Measurements from ENCODE around the gene POC1B. TPM values are rescaled to one million over a fixed set of nuclear protein-coding genes. Genes with fewer than 3 reads are reported as not detected.
A peak's percentile ranks its signal among the peaks of the same experiment; 100 is the strongest.

Gene POC1B
- total RNA-seq: 15.2 and 16.7 TPM in 2 replicates
- long read RNA-seq, partial matches to known transcripts: 3 of 10 reads
- long read RNA-seq, other reads (novel, unspliced or antisense): 6 of 10 reads

DNA sequence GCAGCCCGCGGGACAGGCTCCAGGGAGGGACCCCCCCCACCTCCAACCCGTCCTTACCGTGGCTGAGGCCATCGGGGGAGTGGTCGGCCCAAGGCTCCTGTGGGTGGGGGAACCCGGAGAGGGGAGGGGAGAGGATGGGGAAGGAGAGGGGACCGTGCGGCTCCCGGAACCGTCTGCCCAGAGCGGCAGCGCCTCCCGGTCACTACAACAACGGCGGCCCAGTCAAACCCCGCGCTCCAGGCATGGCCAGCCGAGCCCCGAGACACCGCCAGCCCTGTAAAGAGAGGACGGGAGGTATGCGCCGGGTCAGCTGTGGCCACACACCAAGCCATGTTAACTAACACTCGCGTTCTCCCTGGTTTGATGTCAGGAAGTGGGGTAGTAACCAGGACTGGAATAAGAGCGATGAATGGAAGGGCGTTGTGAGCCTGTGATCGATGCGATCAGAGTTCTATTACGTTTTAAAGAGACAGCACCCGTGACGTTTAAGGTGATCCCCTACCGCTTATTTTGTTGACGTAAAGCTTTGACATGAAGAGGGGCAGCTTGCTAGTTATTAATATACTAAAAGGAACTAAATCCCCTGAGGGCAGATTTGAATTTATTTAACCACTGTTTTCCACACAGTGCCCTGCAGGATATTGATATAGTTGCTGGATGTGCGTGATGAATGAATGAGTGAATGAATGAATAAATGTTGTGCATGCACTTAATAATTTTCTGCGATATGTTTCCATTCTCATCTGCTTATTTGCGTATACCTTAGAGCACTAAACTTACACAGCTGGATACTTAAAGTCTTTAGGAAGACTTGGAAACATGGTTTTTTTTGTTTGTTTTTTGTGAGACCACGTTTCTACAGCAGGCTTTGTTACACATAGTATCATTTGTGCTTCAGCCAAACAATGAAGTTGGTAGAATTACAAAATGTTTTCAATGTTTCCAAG, at the start of gene POC1B:
Gene POC1B, minus strand, starts transcription at position 224 of the 947 bp plus-strand sequence. Its CDS starts 152 bp downstream, at position 72.
- peak within 1 kb of the TSS; percentile 99 for H3K27ac Mint-ChIP-seq (ENCODE audit: unreplicated experiment)
- peaks cover 8% of the 10 kb centered on the region for H3K36me3 Mint-ChIP-seq (ENCODE audit: low read depth)
- TF ChIP-seq, protein P1, sequence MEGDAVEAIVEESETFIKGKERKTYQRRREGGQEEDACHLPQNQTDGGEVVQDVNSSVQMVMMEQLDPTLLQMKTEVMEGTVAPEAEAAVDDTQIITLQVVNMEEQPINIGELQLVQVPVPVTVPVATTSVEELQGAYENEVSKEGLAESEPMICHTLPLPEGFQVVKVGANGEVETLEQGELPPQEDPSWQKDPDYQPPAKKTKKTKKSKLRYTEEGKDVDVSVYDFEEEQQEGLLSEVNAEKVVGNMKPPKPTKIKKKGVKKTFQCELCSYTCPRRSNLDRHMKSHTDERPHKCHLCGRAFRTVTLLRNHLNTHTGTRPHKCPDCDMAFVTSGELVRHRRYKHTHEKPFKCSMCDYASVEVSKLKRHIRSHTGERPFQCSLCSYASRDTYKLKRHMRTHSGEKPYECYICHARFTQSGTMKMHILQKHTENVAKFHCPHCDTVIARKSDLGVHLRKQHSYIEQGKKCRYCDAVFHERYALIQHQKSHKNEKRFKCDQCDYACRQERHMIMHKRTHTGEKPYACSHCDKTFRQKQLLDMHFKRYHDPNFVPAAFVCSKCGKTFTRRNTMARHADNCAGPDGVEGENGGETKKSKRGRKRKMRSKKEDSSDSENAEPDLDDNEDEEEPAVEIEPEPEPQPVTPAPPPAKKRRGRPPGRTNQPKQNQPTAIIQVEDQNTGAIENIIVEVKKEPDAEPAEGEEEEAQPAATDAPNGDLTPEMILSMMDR (conservative IDR thresholded peaks at IDR 0.05): no peak
- no peaks in the 10 kb centered on the region for H3K9me3 Mint-ChIP-seq
- H3K27me3 Mint-ChIP-seq (ENCODE audit: low read depth): no peaks in the 10 kb centered on the region
- peak; percentile 69 for DNase-seq (ENCODE audit: low read depth, low spot score)
- H3K4me3 Mint-ChIP-seq: peak within 1 kb of the TSS; percentile 97
- H3K4me1 Mint-ChIP-seq: peaks cover 37% of the 10 kb centered on the region

DNA sequence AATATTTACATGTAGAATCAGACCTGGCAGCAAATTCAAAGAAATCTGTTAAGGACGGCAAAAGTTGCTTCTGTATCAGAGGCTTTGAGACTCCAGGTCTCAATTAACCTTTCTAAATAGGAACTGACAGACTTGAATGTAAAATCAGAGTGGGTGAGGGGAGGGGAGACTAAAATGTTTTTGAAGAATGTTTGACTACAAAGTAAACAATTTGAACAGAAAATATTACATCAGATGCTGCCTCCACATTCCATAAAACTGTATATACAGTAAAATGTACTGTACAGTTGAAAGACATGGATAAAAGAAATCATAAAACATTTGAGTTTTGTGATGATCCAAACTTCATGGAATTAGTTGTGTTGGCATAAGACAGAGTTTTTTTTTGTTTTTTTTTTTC, 49.5 kb upstream of the POC1B start:
- no peak for DNase-seq (ENCODE audit: low read depth, low spot score)
- H3K27me3 Mint-ChIP-seq (ENCODE audit: low read depth): no peaks in the 10 kb centered on the region
- H3K36me3 Mint-ChIP-seq (ENCODE audit: low read depth): no peaks in the 10 kb centered on the region
- H3K9me3 Mint-ChIP-seq: no peaks in the 10 kb centered on the region
- H3K27ac Mint-ChIP-seq (ENCODE audit: unreplicated experiment): no peak overlapping the region
- H3K4me1 Mint-ChIP-seq: peaks cover 17% of the 10 kb centered on the region
- TF ChIP-seq, protein P1 (conservative IDR thresholded peaks at IDR 0.05): no peak
- no peak overlapping the region for H3K4me3 Mint-ChIP-seq

DNA sequence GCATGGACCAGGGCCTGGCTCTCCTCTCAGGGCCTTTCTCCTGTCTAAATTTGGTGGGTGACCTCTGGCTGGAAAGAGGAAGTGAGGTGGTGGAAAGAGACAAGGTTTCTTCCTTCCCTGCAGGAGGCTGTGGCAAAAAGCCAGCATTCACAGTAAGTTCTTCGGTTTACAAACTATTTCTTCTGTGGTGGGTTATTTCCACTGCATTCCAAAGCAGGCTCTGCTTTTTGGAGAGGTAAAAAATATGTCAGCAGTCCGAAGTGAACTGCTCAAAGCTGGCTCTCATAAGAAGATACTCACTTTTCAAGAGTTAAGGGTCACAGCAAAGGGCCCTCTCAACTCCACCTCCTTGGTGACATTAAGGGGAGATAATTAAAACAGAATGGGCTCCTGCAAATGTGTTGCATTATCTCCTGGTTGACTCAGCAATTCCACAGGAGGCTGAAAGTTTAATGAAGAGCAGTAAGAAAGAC, 48.9 kb upstream of the POC1B start:
- H3K9me3 Mint-ChIP-seq: no peaks in the 10 kb centered on the region
- TF ChIP-seq, protein P1 (conservative IDR thresholded peaks at IDR 0.05): no peak
- no peak overlapping the region for H3K4me3 Mint-ChIP-seq
- no peaks in the 10 kb centered on the region for H3K36me3 Mint-ChIP-seq (ENCODE audit: low read depth)
- H3K4me1 Mint-ChIP-seq: peaks cover 17% of the 10 kb centered on the region
- H3K27ac Mint-ChIP-seq (ENCODE audit: unreplicated experiment): peak overlapping the region; percentile 57
- DNase-seq (ENCODE audit: low read depth, low spot score): no peak
- H3K27me3 Mint-ChIP-seq (ENCODE audit: low read depth): no peaks in the 10 kb centered on the region

DNA sequence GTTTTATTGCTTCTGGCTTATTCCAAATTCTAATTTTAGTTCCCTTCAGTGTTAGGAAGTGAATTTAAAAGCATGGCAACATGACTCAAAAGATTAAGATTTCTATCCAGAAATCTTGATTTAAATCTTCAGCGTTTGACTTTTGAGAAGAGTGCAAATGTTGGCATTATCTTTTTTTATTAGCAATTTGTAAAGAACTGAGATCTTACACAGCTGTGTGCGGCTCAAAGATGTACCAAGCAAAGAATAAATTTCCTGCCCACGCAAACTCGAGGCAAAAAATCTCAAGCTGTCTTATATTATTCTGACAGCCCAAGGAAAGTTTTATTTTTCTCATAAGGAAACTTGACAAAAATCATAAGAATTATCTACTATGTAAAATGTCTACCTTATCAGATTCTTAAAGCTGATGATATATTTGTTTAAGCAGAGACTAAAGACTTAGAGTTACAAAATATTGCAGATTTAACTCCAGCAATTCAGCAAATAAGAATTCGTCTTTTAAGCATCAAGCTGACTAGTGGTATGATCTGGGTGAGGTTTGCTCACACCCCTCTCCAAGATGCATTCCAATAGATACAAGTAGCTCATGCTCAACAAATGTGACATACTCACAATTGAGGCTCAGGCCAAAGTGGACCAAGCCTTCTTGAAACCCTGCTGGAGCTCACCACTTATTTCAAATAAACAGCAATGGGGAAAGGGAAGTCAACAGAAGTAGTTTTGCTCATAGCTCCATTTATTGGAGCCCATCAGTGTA, 47.4 kb upstream of the POC1B start:
- TF ChIP-seq, protein P1 (conservative IDR thresholded peaks at IDR 0.05): no peak
- H3K9me3 Mint-ChIP-seq: no peaks in the 10 kb centered on the region
- H3K4me3 Mint-ChIP-seq: no peak overlapping the region
- H3K4me1 Mint-ChIP-seq: peaks cover 17% of the 10 kb centered on the region
- H3K36me3 Mint-ChIP-seq (ENCODE audit: low read depth): no peaks in the 10 kb centered on the region
- H3K27me3 Mint-ChIP-seq (ENCODE audit: low read depth): no peaks in the 10 kb centered on the region
- no peak for DNase-seq (ENCODE audit: low read depth, low spot score)
- no peak overlapping the region for H3K27ac Mint-ChIP-seq (ENCODE audit: unreplicated experiment)

DNA sequence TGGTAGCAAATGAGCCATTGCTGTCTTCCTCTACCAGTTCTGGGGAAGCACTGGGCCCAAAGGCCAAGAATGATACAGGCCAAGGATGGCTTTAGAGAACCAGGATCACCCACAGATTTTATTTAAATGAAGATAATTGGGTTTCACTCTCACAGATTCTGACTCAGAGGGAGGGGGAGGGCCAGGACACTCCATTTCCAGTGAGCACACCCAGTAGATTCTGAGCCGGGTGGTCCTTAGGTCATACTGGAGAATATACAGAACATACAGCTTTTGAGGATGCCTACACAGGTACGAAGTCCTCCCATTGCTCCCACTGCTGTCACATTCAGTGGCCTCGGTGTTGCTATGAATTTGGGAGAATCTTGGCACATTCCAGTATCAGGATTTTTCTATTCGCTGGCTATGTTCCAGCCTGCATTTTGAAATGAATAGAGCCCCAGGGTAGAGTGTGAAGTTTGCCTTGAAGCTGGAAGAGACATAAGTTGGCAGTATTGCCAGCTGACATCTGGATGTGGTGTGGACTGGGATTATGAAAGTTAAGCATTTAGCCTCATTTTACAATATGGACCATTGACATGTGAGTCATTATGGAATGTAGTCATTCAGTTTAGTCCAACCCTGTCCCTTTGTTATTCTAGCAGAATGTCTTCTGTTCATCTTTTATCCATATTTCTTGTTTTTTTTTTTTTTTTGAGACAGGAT, 45.8 kb upstream of the POC1B start:
- Mint-ChIP-seq H3K4me1 (peaks cover 17% of the 10 kb centered on the region), H3K4me3 (no peak overlapping the region), H3K36me3 (ENCODE audit: low read depth) (no peaks in the 10 kb centered on the region), H3K27me3 (ENCODE audit: low read depth) (no peaks in the 10 kb centered on the region), H3K9me3 (peaks cover 3% of the 10 kb centered on the region), H3K27ac (ENCODE audit: unreplicated experiment) (no peak overlapping the region)
- DNase-seq (ENCODE audit: low read depth, low spot score): no peak
- TF ChIP-seq, protein P1 (conservative IDR thresholded peaks at IDR 0.05): no peak
